HUES6 (cell line): ENCODE measurements around the gene QPRT.
"Not testable (repeated sequence)": the region's sequence is repeated elsewhere in the genome, so short reads cannot be mapped to it uniquely, and the experiment has no call there.

ENCODE experiments used
- H3K27ac ChIP-seq: 2 replicates; pipeline ENCODE4 v1.7.0; 2013; ENCODE audit warnings: low read depth, mild to moderate bottlenecking, low read length, inconsistent platforms
- H3K27me3 ChIP-seq: 2 replicates; pipeline ENCODE4 v1.6.1; 2013; ENCODE audit warnings: low read length; ENCODE audit not compliant: control insufficient read depth, insufficient read depth
- H3K36me3 ChIP-seq: 2 replicates; pipeline ENCODE4 v1.6.1; 2013; ENCODE audit warnings: low read length; ENCODE audit not compliant: control insufficient read depth, insufficient read depth
- H3K4me1 ChIP-seq: 2 replicates; pipeline ENCODE4 v1.6.1; 2013; ENCODE audit warnings: low read length; ENCODE audit not compliant: control insufficient read depth, insufficient read depth
- H3K4me3 ChIP-seq: 2 replicates; pipeline ENCODE4 v1.5.1; 2013; ENCODE audit warnings: low read depth, low read length
- H3K9ac ChIP-seq: one replicate; pipeline ENCODE4 v1.6.1; 2013; ENCODE audit warnings: mild to moderate bottlenecking, low read length
- H3K9me3 ChIP-seq: 2 replicates; pipeline ENCODE4 v1.6.1; 2013; ENCODE audit warnings: low read depth, low read length; ENCODE audit not compliant: control insufficient read depth, insufficient read depth

The QPRT gene

GRCh38 chr16:29707160-29707559 lies 28.2 kb downstream of the QPRT start:
- peaks cover 12% of the 10 kb centered on the region for H3K36me3 ChIP-seq
- not testable (repeated sequence) for H3K9ac ChIP-seq

GRCh38 chr16:29708917-29709600 lies 30.1 kb downstream of the QPRT start:
- Histone ChIP-seq H3K27me3 (no peaks in the 10 kb centered on the region), H3K9ac (peak overlapping the region; percentile 96), H3K4me3 (peak overlapping the region; percentile 65)

More at GRCh38 chr16:29707160-29707559, 28.2 kb downstream of the QPRT start:
- H3K4me3 ChIP-seq, H3K27ac ChIP-seq, H3K27me3 ChIP-seq, H3K9me3 ChIP-seq: not testable (repeated sequence)
- H3K4me1 ChIP-seq = peaks cover 15% of the 10 kb centered on the region

GRCh38 chr16:29709657-29710056 lies 30.7 kb downstream of the QPRT start:
- H3K9me3 ChIP-seq, H3K27me3 ChIP-seq: not testable (repeated sequence)
- Histone ChIP-seq H3K4me1 (peaks cover 13% of the 10 kb centered on the region), H3K9ac (peak overlapping the region; percentile 96), H3K4me3 (peak overlapping the region; percentile 65), H3K36me3 (peaks cover 24% of the 10 kb centered on the region), H3K27ac (peak overlapping the region; percentile 80)

More at GRCh38 chr16:29708917-29709600, 30.1 kb downstream of the QPRT start:
- Histone ChIP-seq H3K4me1 (peaks cover 13% of the 10 kb centered on the region), H3K36me3 (peaks cover 20% of the 10 kb centered on the region), H3K27ac (peak overlapping the region; percentile 80), H3K9me3 (0 out of 2 replicates have a peak, but pooled peaks cover 3% of the 10 kb centered on the region)

GRCh38 chr16:29710227-29711219 lies 31.5 kb downstream of the QPRT start:
- H3K36me3 ChIP-seq = peaks cover 32% of the 10 kb centered on the region
- H3K4me1 ChIP-seq = peaks cover 13% of the 10 kb centered on the region
- no peaks in the 10 kb centered on the region for H3K27me3 ChIP-seq
- H3K4me3 ChIP-seq = peak overlapping the region; percentile 65
- H3K9me3 ChIP-seq = 0 out of 2 replicates have a peak, but pooled peaks cover 3% of the 10 kb centered on the region
- H3K9ac ChIP-seq = peak overlapping the region; percentile 96
- H3K27ac ChIP-seq = peak overlapping the region; percentile 80

- no peak overlapping the region for H3K4me3 ChIP-seq
- H3K9me3 ChIP-seq = 0 out of 2 replicates have a peak, but pooled peaks cover 3% of the 10 kb centered on the region
- H3K4me1 ChIP-seq = peaks cover 13% of the 10 kb centered on the region
- H3K27ac ChIP-seq = no peak overlapping the region
- no peak overlapping the region for H3K9ac ChIP-seq
- no peaks in the 10 kb centered on the region for H3K27me3 ChIP-seq
- peaks cover 49% of the 10 kb centered on the region for H3K36me3 ChIP-seq
Measured at GRCh38 chr16:29712809-29713208, 33.8 kb downstream of the QPRT start.

GRCh38 chr16:29714396-29714795 lies 35.4 kb downstream of the QPRT start:
- Histone ChIP-seq H3K27ac (no peak overlapping the region), H3K27me3 (no peaks in the 10 kb centered on the region), H3K9me3 (no peaks in the 10 kb centered on the region), H3K4me3 (no peak overlapping the region), H3K36me3 (peaks cover 49% of the 10 kb centered on the region), H3K4me1 (peaks cover 23% of the 10 kb centered on the region), H3K9ac (no peak overlapping the region)

GRCh38 chr16:29714972-29715371 lies 36.0 kb downstream of the QPRT start:
- Histone ChIP-seq H3K4me1 (peaks cover 23% of the 10 kb centered on the region), H3K36me3 (peaks cover 49% of the 10 kb centered on the region), H3K9me3 (no peaks in the 10 kb centered on the region), H3K9ac (no peak overlapping the region), H3K4me3 (no peak overlapping the region), H3K27me3 (no peaks in the 10 kb centered on the region), H3K27ac (no peak overlapping the region)

- Histone ChIP-seq H3K27ac (no peak overlapping the region), H3K9ac (no peak overlapping the region), H3K27me3 (no peaks in the 10 kb centered on the region), H3K9me3 (no peaks in the 10 kb centered on the region), H3K4me1 (peaks cover 14% of the 10 kb centered on the region; the same call in 1 of the 2 replicates), H3K36me3 (peaks cover 38% of the 10 kb centered on the region), H3K4me3 (no peak overlapping the region)
Measured at GRCh38 chr16:29717113-29717512, 38.1 kb downstream of the QPRT start.

- no peaks in the 10 kb centered on the region for H3K9me3 ChIP-seq
- no peak overlapping the region for H3K4me3 ChIP-seq
- H3K9ac ChIP-seq = no peak overlapping the region
- peak overlapping the region; percentile 58 for H3K27ac ChIP-seq
- no peaks in the 10 kb centered on the region for H3K27me3 ChIP-seq
- H3K36me3 ChIP-seq = peaks cover 38% of the 10 kb centered on the region
- H3K4me1 ChIP-seq = peaks cover 10% of the 10 kb centered on the region; the same call in 1 of the 2 replicates
Measured at GRCh38 chr16:29719063-29719462, 40.1 kb downstream of the QPRT start.

- H3K36me3 ChIP-seq = peaks cover 30% of the 10 kb centered on the region
- H3K9me3 ChIP-seq = no peaks in the 10 kb centered on the region
- H3K9ac ChIP-seq = no peak overlapping the region
- H3K27ac ChIP-seq = no peak overlapping the region
- H3K27me3 ChIP-seq = no peaks in the 10 kb centered on the region
- no peak overlapping the region for H3K4me3 ChIP-seq
- peaks cover 10% of the 10 kb centered on the region; the same call in 1 of the 2 replicates for H3K4me1 ChIP-seq
Measured at GRCh38 chr16:29720703-29721102, 41.7 kb downstream of the QPRT start.
